Posterior cingulate gyrus (tissue), 11 donors: ENCODE measurements around the gene DIABLO.
"Not testable (repeated sequence)": the region's sequence is repeated elsewhere in the genome, so short reads cannot be mapped to it uniquely, and the experiment has no call there.

Source experiments
- DNase-seq, 10 donors: peaks; one replicate each; pipeline versions ENCODE4 v3.0.0 to v3.0.0-alpha.2; 2020 to 2021; ENCODE audit warnings: mixed read lengths in 3 of 10
- intact Hi-C: fragments of 100-400 bp; cut with DNase I; formaldehyde crosslinking; loops from one replicate; pipeline ENCODE4 v1.15.1; 2023

The DIABLO gene

GRCh38 chr12:122192441-122192840 lies 33.4 kb downstream of the DIABLO start:
- peak in 2 of 10 donors; percentile 24 to 44 for DNase-seq
- intact Hi-C loops, result loop anchor here (10.0 kb wide), 1 partner anchor 58 kb away; no protein-coding TSS in a partner anchor

- intact Hi-C loops, result loop anchor here (10.0 kb wide), 1 partner anchor 56 kb away; no protein-coding TSS in a partner anchor
- DNase-seq, result peak in 5 of 10 donors; percentile 46 to 93 (median 66)
Measured at GRCh38 chr12:122190842-122191668, 34.8 kb downstream of the DIABLO start.

GRCh38 chr12:122189626-122190475 lies 36.0 kb downstream of the DIABLO start:
- DNase-seq, result peak in 3 of 10 donors; percentile 64 to 76 (median 74)
- intact Hi-C loops, result loop anchor here (10.0 kb wide), 1 partner anchor 55 kb away; no protein-coding TSS in a partner anchor

- intact Hi-C loops, result no loop called here
- DNase-seq, result peak in 3 of 10 donors; percentile 18 to 61 (median 51)
Measured at GRCh38 chr12:122187466-122187865, 38.4 kb downstream of the DIABLO start.

GRCh38 chr12:122185494-122186082 lies 40.3 kb downstream of the DIABLO start:
- intact Hi-C loops, result no loop called here
- peak in 3 of 10 donors; percentile 29 to 55 (median 51) for DNase-seq

GRCh38 chr12:122185079-122185478 lies 40.8 kb downstream of the DIABLO start:
- intact Hi-C loops, result no loop called here

GRCh38 chr12:122184517-122184916 lies 41.3 kb downstream of the DIABLO start:
- intact Hi-C loops, result no loop called here
- peak in 2 of 10 donors; percentile 36 to 47 for DNase-seq

More at GRCh38 chr12:122185079-122185478, 40.8 kb downstream of the DIABLO start:
- peak in 2 of 10 donors; percentile 27 to 34 for DNase-seq

- intact Hi-C loops, result no loop called here
- DNase-seq, result peak in 2 of 10 donors; percentile 42 to 59
Measured at GRCh38 chr12:122183588-122183940, 42.3 kb downstream of the DIABLO start.

GRCh38 chr12:122182887-122183587 lies 42.8 kb downstream of the DIABLO start, which contains the start of gene LRRC43:
LRRC43 (plus strand) TSS chr12:122183123; CDS start chr12:122183145, 22 bp downstream.
- peak in 7 of 10 donors; percentile 17 to 91 (median 46) for DNase-seq
- intact Hi-C loops, result no loop called here

- intact Hi-C loops, result not testable (repeated sequence)
- DNase-seq, result peak in 1 of 10 donors; percentile 18
Measured at GRCh38 chr12:122176473-122176872, 49.4 kb downstream of the DIABLO start.

- intact Hi-C loops, result no loop called here
Measured at GRCh38 chr12:122174155-122174845, 51.6 kb downstream of the DIABLO start, which contains the start of gene IL31. IL31 (minus strand) TSS chr12:122174221; CDS start chr12:122174172, 49 bp downstream.

GRCh38 chr12:122172262-122172939 lies 53.5 kb downstream of the DIABLO start:
- DNase-seq, result peak in 2 of 10 donors; percentile 1 to 51
- intact Hi-C loops, result no loop called here

More at GRCh38 chr12:122174155-122174845, 51.6 kb downstream of the DIABLO start, which contains the start of gene IL31:
- peak in 2 of 10 donors; percentile 62 to 67 for DNase-seq

- no peak for DNase-seq
Measured at GRCh38 chr12:122171399-122171798, 54.5 kb downstream of the DIABLO start.

GRCh38 chr12:122168492-122168891 lies 57.4 kb downstream of the DIABLO start:
- intact Hi-C loops, result no loop called here
- peak in 1 of 10 donors; percentile 34 for DNase-seq

More at GRCh38 chr12:122171399-122171798, 54.5 kb downstream of the DIABLO start:
- intact Hi-C loops, result no loop called here

GRCh38 chr12:122167356-122167925 lies 58.4 kb downstream of the DIABLO start:
- intact Hi-C loops, result no loop called here
- no peak for DNase-seq

- intact Hi-C loops, result no loop called here
- DNase-seq, result peak in 1 of 10 donors; percentile 61
Measured at GRCh38 chr12:122166422-122167349, 59.2 kb downstream of the DIABLO start.

GRCh38 chr12:122162976-122163375 lies 62.9 kb downstream of the DIABLO start:
- intact Hi-C loops, result no loop called here
- DNase-seq, result peak in 1 of 10 donors; percentile 6
